IMR-90 (cell line): ENCODE measurements around the gene RBFOX1. TPM values are rescaled to one million over a fixed set of nuclear protein-coding genes. Genes with fewer than 3 reads are reported as not detected.

Experiments used
- ATAC-seq: fragments of 200-7000 bp; cut with Tn5 transposase; 2 replicates; pipeline ENCODE4 v1.9.1; 2020; ENCODE audit warnings: low read depth, mild to moderate bottlenecking, moderate library complexity
- BruUV-seq: library from RNA; stranded (reverse); fragments of 400-500 nt; replicated peaks from 2 replicates; lab custom pipeline; 2021; lab: Mats Ljungman, UMichigan
- CTCF ChIA-PET: fragments of 300-600 bp; formaldehyde crosslinking; extraction: SDS; loops from one replicate; lab custom pipeline; 2021; ENCODE audit warnings: antibody characterized with exemption; lab: Yijun Ruan, JAX
- POLR2A ChIA-PET: fragments of 300-600 bp; sonication (Branson Sonifier 250); formaldehyde crosslinking; loops from one replicate; lab custom pipeline; 2022; ENCODE audit warnings: antibody characterized with exemption; ENCODE audit not compliant: unreplicated experiment; lab: Charles Lee
- DNase-seq: peaks from one replicate; pipeline ENCODE4 v3.0.0; 2013
- H2AFZ ChIP-seq: replicated peaks from 2 replicates; pipeline ENCODE3; 2013; ENCODE audit warnings: low read length, mild to moderate bottlenecking; ENCODE audit not compliant: poor library complexity
- H2AK5ac ChIP-seq: 2 replicates; pipeline ENCODE4 v1.6.1; 2013; ENCODE audit warnings: low read depth, low read length, inconsistent platforms
- H2AK9ac ChIP-seq: replicated peaks from 2 replicates; pipeline ENCODE3; 2013; ENCODE audit warnings: mild to moderate bottlenecking, low read depth, low read length, moderate library complexity; ENCODE audit not compliant: poor library complexity
- H2BK120ac ChIP-seq: 2 replicates; pipeline ENCODE4 v1.6.1; 2013; ENCODE audit warnings: low read depth, low read length, inconsistent platforms
- H2BK15ac ChIP-seq: 3 replicates; pipeline ENCODE4 v1.6.1; 2013; ENCODE audit warnings: low read depth, low read length, inconsistent platforms
- H2BK20ac ChIP-seq: 2 replicates; pipeline ENCODE4 v1.6.1; 2013; ENCODE audit warnings: low read depth, mild to moderate bottlenecking, inconsistent platforms, low read length, moderate library complexity
- H2BK5ac ChIP-seq: 2 replicates; pipeline ENCODE4 v1.6.1; 2013; ENCODE audit warnings: mild to moderate bottlenecking, low read depth, low read length, inconsistent platforms; ENCODE audit not compliant: poor library complexity, severe bottlenecking
- H3K14ac ChIP-seq: replicated peaks from 2 replicates; pipeline ENCODE4 v1.6.1; 2013; ENCODE audit warnings: low read depth, low read length, inconsistent platforms
- H3K18ac ChIP-seq: 2 replicates; pipeline ENCODE4 v1.6.1; 2013; ENCODE audit warnings: low read depth, low read length, control low read depth
- H3K23ac ChIP-seq: 2 replicates; pipeline ENCODE4 v1.6.1; 2013; ENCODE audit warnings: low read depth, low read length, inconsistent platforms
- H3K27ac ChIP-seq: 2 replicates; pipeline ENCODE4 v1.5.1; 2013; ENCODE audit warnings: mild to moderate bottlenecking, control low read depth, low read length; ENCODE audit not compliant: insufficient read depth
- H3K27me3 ChIP-seq: 2 replicates; pipeline ENCODE4 v1.6.1; 2013; ENCODE audit warnings: low read length; ENCODE audit not compliant: control insufficient read depth, insufficient read depth
- H3K36me3 ChIP-seq: 2 replicates; pipeline ENCODE4 v1.6.1; 2013; ENCODE audit warnings: low read length, mixed read lengths; ENCODE audit not compliant: control insufficient read depth, insufficient read depth
- H3K4ac ChIP-seq: 2 replicates; pipeline ENCODE4 v1.6.1; 2013; ENCODE audit warnings: low read depth, low read length, inconsistent platforms
- H3K4me1 ChIP-seq: 2 replicates; pipeline ENCODE4 v1.6.1; 2013; ENCODE audit warnings: low read length, mixed read lengths; ENCODE audit not compliant: control insufficient read depth, insufficient read depth
- H3K4me2 ChIP-seq: 2 replicates; pipeline ENCODE4 v1.6.1; 2013; ENCODE audit warnings: low read depth, mild to moderate bottlenecking, control low read depth, low read length, moderate library complexity
- H3K4me3 ChIP-seq: 2 replicates; pipeline ENCODE4 v1.5.1; 2013; ENCODE audit warnings: low read depth, mild to moderate bottlenecking, control low read depth, low read length, moderate library complexity; ENCODE audit not compliant: insufficient read depth
- H3K56ac ChIP-seq: 2 replicates; pipeline ENCODE4 v1.6.1; 2013; ENCODE audit warnings: low read length, inconsistent platforms; ENCODE audit not compliant: insufficient read depth; ENCODE audit errors: extremely low read depth
- H3K79me1 ChIP-seq, 2 experiments: 2 replicates each; pipeline ENCODE4 v1.6.1; 2013; ENCODE audit warnings: low read length in 2 of 2, inconsistent platforms in 1 of 2, low read depth in 1 of 2
- H3K9ac ChIP-seq: 2 replicates; pipeline ENCODE4 v1.6.1; 2013; ENCODE audit warnings: low read depth, low read length, control low read depth
- H3K9me1 ChIP-seq: 2 replicates; pipeline ENCODE4 v1.6.1; 2013; ENCODE audit warnings: low read length, inconsistent platforms; ENCODE audit not compliant: insufficient read depth
- H3K9me3 ChIP-seq: 2 replicates; pipeline ENCODE4 v1.6.1; 2013; ENCODE audit warnings: low read length; ENCODE audit not compliant: control insufficient read depth, insufficient read depth
- H4K20me1 ChIP-seq: 2 replicates; pipeline ENCODE4 v1.6.1; 2013; ENCODE audit warnings: low read length, inconsistent platforms; ENCODE audit not compliant: insufficient read depth
- H4K5ac ChIP-seq: 2 replicates; pipeline ENCODE4 v1.6.1; 2013; ENCODE audit warnings: mild to moderate bottlenecking, low read depth, low read length, control low read depth
- H4K8ac ChIP-seq, 2 experiments: 2 replicates each; pipeline ENCODE4 v1.6.1; 2013; ENCODE audit warnings: low read depth in 2 of 2, low read length in 2 of 2, control low read depth in 1 of 2, inconsistent platforms in 1 of 2
- H4K91ac ChIP-seq: 2 replicates; pipeline ENCODE4 v1.6.1; 2013; ENCODE audit warnings: low read depth, low read length, inconsistent platforms; ENCODE audit not compliant: insufficient read depth
- CEBPB ChIP-seq: IDR thresholded peaks from 2 replicates; pipeline ENCODE4 v1.6.1; 2012; ENCODE audit warnings: low read depth, low read length, improper control_type of control experiment
- CHD1 ChIP-seq: IDR thresholded peaks from 2 replicates; pipeline ENCODE4 v1.6.1; 2012; ENCODE audit warnings: low read depth, low read length, improper control_type of control experiment
- MXI1 ChIP-seq: IDR thresholded peaks from 2 replicates; pipeline ENCODE4 v1.6.1; 2012; ENCODE audit warnings: low read depth, mild to moderate bottlenecking, low read length, moderate library complexity, borderline replicate concordance
- NFE2L2 ChIP-seq: fragments of 150-350 bp; IDR thresholded peaks from 2 replicates; pipeline ENCODE4 v1.6.1; 2016; ENCODE audit warnings: low read depth, mild to moderate bottlenecking, low read length
- WGBS, 2 experiments: methylation state at CpG; one replicate each; pipeline versions ENCODE4 v1.1.5 to v1.1.7; 2013; ENCODE audit warnings: missing lambda C conversion rate in 2 of 2; ENCODE audit not compliant: insufficient read length in 1 of 2; ENCODE audit errors: extremely low coverage in 2 of 2; 5-methylcytosine and 5-hydroxymethylcytosine counted together
- dilution Hi-C: fragments of 300-500 bp; cut with HindIII; formaldehyde crosslinking; loops from one replicate; pipeline ENCODE4 v1.14.3; 2018; ENCODE audit warnings: low sequenced_read_pairs; ENCODE audit not compliant: unreplicated experiment
- in situ Hi-C: fragments of 300-500 bp; cut with MboI; formaldehyde crosslinking; loops from 3 replicates; pipeline ENCODE4 v1.14.3; 2019; ENCODE audit warnings: low sequenced_read_pairs, inconsistent platforms, mixed read lengths
- intact Hi-C: fragments of 100-400 bp; cut with micrococcal nuclease; formaldehyde crosslinking; loops from 2 replicates; pipeline ENCODE4 v1.10.0; 2022
- polyA plus RNA-seq, 3 experiments: library from polyadenylated mRNA; depleted of rRNA; stranded (reverse); fragments of >200 nt; gene quantifications; 2 replicates each; pipeline ENCODE4 v1.2.3, GENCODE V29; 2012; ENCODE audit warnings: low replicate concordance in 1 of 3
- total RNA-seq: library from RNA; depleted of rRNA; stranded (reverse); fragments of >200 nt; gene quantifications from 2 replicates; pipeline ENCODE4 v1.2.3, GENCODE V29; 2012
- TF ChIP-seq, protein P1 (sequence below): fragments of 150-350 bp; IDR thresholded peaks from 2 replicates; pipeline ENCODE4 v1.6.1; 2017; ENCODE audit warnings: mild to moderate bottlenecking, antibody characterized with exemption, low read length, low read depth

Gene RBFOX1
- total and polyA plus RNA-seq, 2 of the 4 experiments (the other 2 are of a cell fraction): not detected

DNA sequence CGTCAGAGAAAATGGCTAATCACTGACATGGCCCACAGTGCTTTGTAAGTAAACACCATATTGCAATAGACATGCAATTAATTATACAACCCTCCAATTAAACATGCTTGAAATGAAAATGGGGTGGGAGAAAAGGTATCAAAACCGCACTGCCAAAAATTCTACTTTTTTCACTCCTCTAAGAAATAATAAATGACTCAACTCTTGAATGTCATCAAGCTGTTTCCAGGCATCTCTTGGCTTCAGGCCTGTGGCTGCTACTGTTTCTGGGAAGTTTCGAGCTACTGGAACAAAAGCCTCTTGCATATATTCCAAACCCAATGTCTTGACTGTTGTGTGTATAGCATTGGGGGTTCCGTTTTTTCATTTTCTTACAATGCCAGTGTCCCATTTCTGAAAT is 412.6 kb downstream of the RBFOX1 start:
- Histone ChIP-seq H2BK15ac (no peak overlapping the region), H4K8ac (no peak overlapping the region), H2BK120ac (no peak overlapping the region), H3K4ac (no peak overlapping the region), H3K9me1 (no peaks in the 10 kb centered on the region), H3K27ac (no peak overlapping the region), H3K36me3 (no peaks in the 10 kb centered on the region), H3K9me3 (peaks cover 15% of the 10 kb centered on the region), H3K14ac (no peak overlapping the region), H4K91ac (no peak overlapping the region), H3K18ac (no peak overlapping the region), H2AK5ac (no peak overlapping the region), H2BK5ac (no peak overlapping the region), H3K4me2 (no peak overlapping the region), H2AFZ (no peak overlapping the region), H3K9ac (no peak overlapping the region), H3K56ac (no peak overlapping the region), H4K20me1 (no peaks in the 10 kb centered on the region), H3K4me1 (no peaks in the 10 kb centered on the region), H3K79me1 (no peaks in the 10 kb centered on the region), H3K4me3 (no peak overlapping the region), H2AK9ac (no peak overlapping the region), H2BK20ac (no peak overlapping the region), H3K23ac (no peak overlapping the region), H4K5ac (no peak overlapping the region), H3K27me3 (no peaks in the 10 kb centered on the region)
- dilution Hi-C loops: no loop called here
- in situ Hi-C loops: no loop called here
- no CpG with 5 or more reads among the region's 4 CpGs for WGBS, 2 experiments
- DNase-seq (no peak), ATAC-seq (no peak)
- CTCF ChIA-PET: no interaction called here
- intact Hi-C loops: no loop called here
- TF ChIP-seq NFE2L2: no peak
- TF ChIP-seq, protein P1, sequence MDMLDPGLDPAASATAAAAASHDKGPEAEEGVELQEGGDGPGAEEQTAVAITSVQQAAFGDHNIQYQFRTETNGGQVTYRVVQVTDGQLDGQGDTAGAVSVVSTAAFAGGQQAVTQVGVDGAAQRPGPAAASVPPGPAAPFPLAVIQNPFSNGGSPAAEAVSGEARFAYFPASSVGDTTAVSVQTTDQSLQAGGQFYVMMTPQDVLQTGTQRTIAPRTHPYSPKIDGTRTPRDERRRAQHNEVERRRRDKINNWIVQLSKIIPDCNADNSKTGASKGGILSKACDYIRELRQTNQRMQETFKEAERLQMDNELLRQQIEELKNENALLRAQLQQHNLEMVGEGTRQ: no peak
- no peak for TF ChIP-seq MXI1
- no peak for TF ChIP-seq CEBPB
- no peak for TF ChIP-seq CHD1
- POLR2A ChIA-PET: no interaction called here
- no TSS peak for BruUV-seq
